ENCODE results near the gene RAPGEF4. TPM values are rescaled to one million over a fixed set of nuclear protein-coding genes. Genes with fewer than 3 reads are reported as not detected.

The RAPGEF4 gene
- total and polyA plus RNA-seq, 2 of the 8 experiments (the other 6 are each of a cell fraction or from before 2014, with no cell fraction given) = 1.2 to 2.6 TPM

DNA sequence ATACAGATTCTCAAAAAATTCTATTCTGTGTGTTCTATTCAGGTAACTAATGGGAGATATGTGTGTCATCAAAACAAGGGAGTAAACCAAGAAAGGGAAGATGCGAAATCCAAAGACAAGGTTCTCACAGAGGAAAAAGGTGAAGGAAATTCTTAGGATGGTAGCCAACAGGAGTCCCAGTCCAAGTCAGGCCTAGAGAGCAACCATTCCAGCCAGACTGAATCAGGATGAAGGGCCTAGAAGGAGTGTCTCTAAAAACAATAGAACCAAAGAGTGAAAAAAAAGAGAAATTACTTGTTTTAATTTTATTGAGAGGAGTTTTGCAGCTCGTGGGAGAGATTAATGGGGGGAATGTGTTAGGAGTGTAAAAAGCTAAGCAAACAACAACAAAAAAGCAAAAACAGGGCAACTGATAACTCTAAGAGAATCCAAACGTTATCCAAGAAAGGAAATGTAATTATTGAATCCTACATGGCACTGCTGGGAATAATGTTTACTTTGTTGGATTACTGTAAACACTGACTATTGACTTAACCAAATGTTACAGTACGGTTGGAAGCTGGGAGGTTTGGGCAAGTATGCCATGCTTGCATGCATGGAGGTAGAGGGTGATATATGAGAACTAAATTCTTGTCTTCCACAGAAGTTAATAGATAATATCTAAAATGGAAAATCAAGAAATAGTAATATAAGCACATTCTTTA lies 352.3 kb downstream of the RAPGEF4 start (continued):
- no peak for TF ChIP-seq CHD7 (IDR thresholded peaks at IDR 0.05; ENCODE audit: insufficient replicate concordance, low read length)
- no peak for TF ChIP-seq KDM5A (IDR thresholded peaks at IDR 0.05; ENCODE audit: low read length)
- TF ChIP-seq RFX5 (IDR thresholded peaks at IDR 0.05; ENCODE audit: borderline replicate concordance, low read depth, low read length) = no peak

All from H1 (cell line).